HG03342 (cell line): ENCODE results near the gene PLCB2.

Experiments used
- ATAC-seq: cut with Tn5 transposase; IDR thresholded peaks from one replicate; pipeline ENCODE4 v1.9.1; 2021; ENCODE audit warnings: mild to moderate bottlenecking, moderate library complexity; ENCODE audit not compliant: unreplicated experiment

PLCB2 gene

DNA sequence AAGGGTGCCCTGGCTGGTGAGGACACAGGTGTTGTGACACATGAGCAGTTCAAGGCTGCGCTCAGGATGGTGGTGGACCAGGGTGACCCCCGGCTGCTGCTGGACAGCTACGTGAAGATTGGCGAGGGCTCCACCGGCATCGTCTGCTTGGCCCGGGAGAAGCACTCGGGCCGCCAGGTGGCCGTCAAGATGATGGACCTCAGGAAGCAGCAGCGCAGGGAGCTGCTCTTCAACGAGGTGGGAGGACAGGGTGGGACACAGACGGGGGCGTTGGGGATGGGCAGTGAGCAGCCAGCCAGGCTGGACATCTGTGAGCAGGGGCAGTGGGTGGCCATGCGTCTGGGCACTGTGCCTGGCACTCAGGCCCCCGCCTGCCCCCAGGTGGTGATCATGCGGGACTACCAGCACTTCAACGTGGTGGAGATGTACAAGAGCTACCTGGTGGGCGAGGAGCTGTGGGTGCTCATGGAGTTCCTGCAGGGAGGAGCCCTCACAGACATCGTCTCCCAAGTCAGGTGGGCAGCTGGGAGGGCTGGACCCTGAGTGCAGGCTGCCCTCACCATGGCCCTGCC, 35.2 kb downstream of the PLCB2 start:
- no peak for ATAC-seq

DNA sequence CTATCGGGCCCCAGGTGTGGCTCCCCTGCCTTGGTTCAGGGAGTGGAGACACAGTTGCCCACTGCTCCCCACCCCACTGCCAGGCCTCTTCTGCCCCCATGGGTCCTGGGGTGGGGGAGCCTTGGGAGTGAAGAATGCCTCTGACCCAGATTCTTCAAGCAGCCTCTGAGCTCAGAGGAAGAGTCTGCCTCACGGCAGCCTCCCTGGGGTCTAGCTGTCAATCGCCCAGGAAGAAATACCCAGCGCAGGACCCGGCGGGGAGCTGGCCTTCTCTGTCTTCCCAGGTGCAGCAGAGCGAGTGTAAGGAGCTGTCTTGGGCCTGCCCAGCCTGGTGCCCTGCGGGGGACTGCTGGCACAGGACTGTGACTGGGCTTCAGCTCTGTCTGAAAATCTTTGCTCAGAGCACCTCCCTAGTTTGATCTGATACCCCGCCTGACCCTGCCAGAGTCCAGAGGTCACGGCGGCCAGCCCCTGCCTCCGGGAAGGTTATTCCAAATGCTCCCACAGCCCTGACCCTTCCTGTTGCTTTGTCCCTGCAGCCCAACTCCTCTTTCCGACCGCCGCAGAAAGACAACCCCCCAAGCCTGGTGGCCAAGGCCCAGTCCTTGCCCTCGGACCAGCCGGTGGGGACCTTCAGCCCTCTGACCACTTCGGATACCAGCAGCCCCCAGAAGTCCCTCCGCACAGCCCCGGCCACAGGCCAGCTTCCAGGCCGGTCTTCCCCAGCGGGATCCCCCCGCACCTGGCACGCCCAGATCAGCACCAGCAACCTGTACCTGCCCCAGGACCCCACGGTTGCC, 35.9 kb downstream of the PLCB2 start:
- no peak for ATAC-seq

GRCh38 chr15:40270246-40270995, 37.3 kb downstream of the PLCB2 start:
- no peak for ATAC-seq

- ATAC-seq, result no peak
These were observed 38.1 kb downstream of the PLCB2 start for GRCh38 chr15:40269604-40270003.

DNA sequence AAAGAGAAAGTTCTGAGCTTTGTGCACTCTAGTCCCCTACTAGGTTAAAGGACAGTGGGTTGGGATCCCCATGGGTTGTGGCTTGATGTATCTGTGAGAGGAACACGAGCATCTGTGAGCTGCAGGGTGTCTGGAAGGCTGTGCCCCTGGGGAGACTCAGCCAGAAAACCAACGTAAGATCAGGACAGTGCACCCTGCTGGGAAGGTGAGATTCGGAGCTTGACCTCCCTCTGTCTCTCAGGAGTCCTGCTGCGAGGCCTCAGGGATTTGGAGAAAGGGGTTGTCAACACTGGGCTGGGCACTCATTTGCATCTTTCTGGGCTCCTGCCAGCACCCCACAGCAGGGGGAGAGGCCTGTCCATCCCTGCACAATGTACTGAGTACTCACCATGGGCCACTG, 40.1 kb downstream of the PLCB2 start:
- no peak for ATAC-seq

DNA sequence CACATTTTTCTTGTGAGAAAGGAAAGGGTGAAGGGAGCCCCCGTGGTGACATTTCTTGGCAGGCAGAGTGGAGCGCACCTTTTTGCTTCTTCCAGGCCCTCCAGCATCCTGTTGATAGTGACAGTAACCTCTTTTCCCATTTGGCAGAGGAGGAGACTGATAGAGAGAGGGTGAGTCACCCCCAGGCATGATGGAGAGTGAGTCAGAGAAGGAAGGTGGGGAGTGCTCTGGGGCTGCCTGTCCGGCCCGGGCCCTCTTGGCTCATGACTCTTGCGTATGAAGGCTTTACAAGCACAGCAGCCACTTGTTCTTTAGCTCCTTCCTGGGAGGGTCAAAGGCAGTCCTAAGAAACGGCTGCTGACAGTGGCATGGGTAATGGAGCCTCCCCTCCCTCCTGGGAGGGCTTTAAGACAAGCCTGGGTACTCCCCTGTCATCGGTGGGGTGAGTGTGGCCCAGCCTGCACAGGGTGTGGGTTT, 40.9 kb downstream of the PLCB2 start:
- ATAC-seq, result no peak

DNA sequence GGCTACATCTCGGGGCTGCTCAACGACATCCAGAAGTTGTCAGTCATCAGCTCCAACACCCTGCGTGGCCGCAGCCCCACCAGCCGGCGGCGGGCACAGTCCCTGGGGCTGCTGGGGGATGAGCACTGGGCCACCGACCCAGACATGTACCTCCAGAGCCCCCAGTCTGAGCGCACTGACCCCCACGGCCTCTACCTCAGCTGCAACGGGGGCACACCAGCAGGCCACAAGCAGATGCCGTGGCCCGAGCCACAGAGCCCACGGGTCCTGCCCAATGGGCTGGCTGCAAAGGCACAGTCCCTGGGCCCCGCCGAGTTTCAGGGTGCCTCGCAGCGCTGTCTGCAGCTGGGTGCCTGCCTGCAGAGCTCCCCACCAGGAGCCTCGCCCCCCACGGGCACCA, 41.9 kb downstream of the PLCB2 start:
- no peak for ATAC-seq

GRCh38 chr15:40265355-40265754, 42.4 kb downstream of the PLCB2 start:
- ATAC-seq, result no peak

- no peak for ATAC-seq
These were observed 43.2 kb downstream of the PLCB2 start for GRCh38 chr15:40264321-40265153.

GRCh38 chr15:40263024-40263754, 44.5 kb downstream of the PLCB2 start:
- ATAC-seq, result no peak

DNA sequence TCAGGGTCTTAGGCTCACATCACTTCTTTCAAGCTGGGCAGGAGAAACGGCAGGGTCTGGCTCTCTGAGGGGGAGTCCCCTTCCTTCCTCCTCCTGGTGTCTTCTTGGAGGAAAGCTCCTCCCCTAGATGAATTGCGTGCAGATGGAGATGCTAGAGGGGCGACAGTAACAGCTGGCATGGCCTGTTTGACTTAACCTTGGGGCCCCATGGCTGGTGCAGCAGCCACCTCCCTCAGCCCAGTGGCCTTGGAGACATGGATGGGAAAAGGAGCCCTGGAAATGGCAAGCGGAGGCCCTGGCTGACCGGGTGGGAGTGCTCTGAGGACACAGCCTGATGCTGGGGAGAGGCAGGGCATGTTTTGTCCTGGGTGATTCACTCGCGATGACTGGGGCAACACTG, 48.7 kb downstream of the PLCB2 start:
- no peak for ATAC-seq

- ATAC-seq, result no peak
These were observed 49.2 kb downstream of the PLCB2 start for GRCh38 chr15:40258544-40258943.

- no peak for ATAC-seq
These were observed 49.9 kb downstream of the PLCB2 start for GRCh38 chr15:40257656-40258450.

GRCh38 chr15:40256638-40257235, 51.0 kb downstream of the PLCB2 start:
- no peak for ATAC-seq

DNA sequence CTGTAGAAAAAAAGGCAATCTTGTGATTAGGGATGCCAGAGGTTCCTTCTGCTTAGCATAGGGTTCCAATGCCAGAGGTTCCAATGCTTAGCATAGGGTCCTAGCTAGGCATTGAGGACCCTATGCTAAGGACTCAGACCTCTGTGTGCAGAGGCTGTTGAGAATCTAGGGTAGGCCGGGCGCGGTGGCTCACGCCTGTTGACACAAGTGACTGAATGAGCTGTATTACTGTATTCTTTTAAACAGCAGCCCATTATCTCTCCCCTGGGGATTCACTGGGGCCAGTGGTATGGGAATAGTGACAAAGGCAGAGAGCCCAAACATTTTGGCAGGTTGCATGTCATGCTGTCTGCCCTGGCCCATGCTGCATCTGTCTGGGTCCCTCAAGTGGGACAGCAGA, 52.7 kb downstream of the PLCB2 start:
- no peak for ATAC-seq

DNA sequence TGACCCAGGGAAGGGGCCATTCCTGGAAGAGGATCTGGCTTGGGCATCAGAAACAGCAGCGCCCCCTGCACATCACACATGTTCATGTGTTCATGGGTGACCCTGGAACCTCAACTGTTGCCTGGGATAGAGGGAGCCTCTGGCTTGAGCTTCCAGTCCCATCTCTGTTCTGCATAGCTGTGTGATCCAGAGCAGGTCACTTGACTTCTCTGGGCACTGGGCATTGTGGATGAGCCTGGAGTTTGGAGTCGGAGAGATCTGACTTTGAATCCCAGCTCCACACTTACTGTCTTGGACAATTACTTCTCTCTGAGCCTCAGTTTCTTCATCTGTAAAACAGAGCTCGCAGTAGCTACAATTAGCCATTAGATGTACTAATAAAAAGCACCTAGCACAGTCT, 53.3 kb downstream of the PLCB2 start:
- no peak for ATAC-seq

DNA sequence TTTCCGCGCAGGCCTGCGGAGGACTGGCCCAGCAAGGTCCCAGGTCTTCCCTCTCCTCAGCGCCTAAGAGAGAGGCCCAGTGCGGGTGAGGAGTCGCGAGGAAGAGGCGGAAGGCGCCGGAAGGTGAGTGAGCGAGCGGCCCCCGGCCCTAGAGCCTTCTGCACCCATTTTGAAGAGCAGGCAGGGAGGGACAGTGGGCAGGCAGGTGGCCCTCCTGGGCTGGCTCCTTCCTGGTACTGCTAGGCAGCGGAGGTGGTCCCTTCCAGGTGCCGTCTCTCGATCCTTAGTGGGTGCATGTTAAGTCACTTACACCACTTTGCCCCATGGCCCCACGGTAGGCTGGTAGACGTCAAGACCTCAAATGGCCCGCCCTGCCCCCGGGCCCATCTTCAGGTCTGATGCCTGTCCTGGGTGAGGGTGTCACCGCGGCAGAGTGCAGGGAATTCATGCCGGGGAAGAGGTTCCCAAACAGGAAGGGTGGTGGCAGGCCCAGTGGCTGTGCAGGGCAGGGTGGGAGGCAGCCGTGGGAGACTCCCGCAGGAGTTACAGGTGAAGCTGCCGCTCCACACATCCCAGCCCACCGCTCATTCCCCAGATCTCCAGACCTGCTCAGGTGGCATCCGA, 54.5 kb downstream of the PLCB2 start:
- ATAC-seq, result no peak

GRCh38 chr15:40252438-40253166, 55.1 kb downstream of the PLCB2 start:
- ATAC-seq, result no peak
